H1 (cell line): ENCODE results near the gene ADGRE2. TPM values are rescaled to one million over a fixed set of nuclear protein-coding genes. Genes with fewer than 3 reads are reported as not detected.

Experiments
- CTCF ChIA-PET: fragments of 300-600 bp; sonication (Branson Sonifier 250); formaldehyde crosslinking; loops from one replicate; lab custom pipeline; 2021; ENCODE audit not compliant: partially characterized antibody; lab: Charles Lee
- POLR2A ChIA-PET: fragments of 300-600 bp; sonication (Branson Sonifier 250); formaldehyde crosslinking; loops from one replicate; lab custom pipeline; 2021; ENCODE audit warnings: inconsistent platforms; ENCODE audit not compliant: partially characterized antibody; lab: Charles Lee
- DNase-seq, 2 experiments: peaks; one replicate each; pipeline versions ENCODE4 v3.0.0 to v3.0.0-alpha.2; 2010 to 2022; ENCODE audit warnings: low spot score in 2 of 2, low read depth in 1 of 2, mixed read lengths in 1 of 2
- FAIRE-seq: peaks from 2 replicates; lab custom pipeline; 2011; peaks lifted over from hg19 to GRCh38; lab: Jason Lieb, UNC
- H2AFZ ChIP-seq: 2 replicates; pipeline ENCODE4 v1.8.1; 2012; ENCODE audit warnings: low read length, inconsistent platforms
- H2AK5ac ChIP-seq: 2 replicates; pipeline ENCODE4 v1.6.1; 2013; ENCODE audit warnings: low read depth, low read length
- H2BK120ac ChIP-seq: replicated peaks from 2 replicates; pipeline ENCODE3; 2013; ENCODE audit warnings: low read depth, low read length, inconsistent platforms
- H2BK12ac ChIP-seq: 2 replicates; pipeline ENCODE4 v1.6.1; 2013; ENCODE audit warnings: low read depth, low read length
- H2BK15ac ChIP-seq: 2 replicates; pipeline ENCODE4 v1.6.1; 2013; ENCODE audit warnings: low read length
- H2BK20ac ChIP-seq: 2 replicates; pipeline ENCODE4 v1.6.1; 2013; ENCODE audit warnings: low read length
- H2BK5ac ChIP-seq: 2 replicates; pipeline ENCODE4 v1.6.1; 2013; ENCODE audit warnings: low read depth, low read length
- H3K14ac ChIP-seq: 2 replicates; pipeline ENCODE4 v1.6.1; 2013; ENCODE audit warnings: inconsistent platforms; ENCODE audit not compliant: insufficient read length
- H3K18ac ChIP-seq: 2 replicates; pipeline ENCODE4 v1.6.1; 2013; ENCODE audit warnings: low read length; ENCODE audit errors: extremely low read depth
- H3K23ac ChIP-seq: 2 replicates; pipeline ENCODE4 v1.6.1; 2013; ENCODE audit warnings: inconsistent platforms; ENCODE audit not compliant: insufficient read length
- H3K23me2 ChIP-seq: 2 replicates; pipeline ENCODE4 v1.6.1; 2013; ENCODE audit warnings: low read depth, low read length
- H3K27ac ChIP-seq: 2 replicates; pipeline ENCODE4 v1.6.1; 2011; ENCODE audit warnings: low read depth, low read length, inconsistent platforms
- H3K27me3 ChIP-seq, 4 experiments: replicated peaks in 1 of 4; 1 replicate in 1 of 4; 2 replicates in 3 of 4; pipeline versions ENCODE4 v1.6.1 to v1.8.1; 2011 to 2013; ENCODE audit warnings: low read length in 3 of 4, mild to moderate bottlenecking in 3 of 4, inconsistent platforms in 2 of 4, mixed read lengths in 2 of 4, moderate library complexity in 1 of 4; ENCODE audit not compliant: control insufficient read depth in 3 of 4, insufficient read depth in 3 of 4; ENCODE audit errors: extremely low read depth in 1 of 4
- H3K36me3 ChIP-seq, 4 experiments: 2 replicates each; pipeline versions ENCODE4 v1.6.1 to v1.8.1; 2011 to 2013; ENCODE audit warnings: mild to moderate bottlenecking in 4 of 4, low read length in 3 of 4, moderate library complexity in 2 of 4, control low read depth in 1 of 4, inconsistent platforms in 1 of 4; ENCODE audit not compliant: insufficient read depth in 4 of 4, control insufficient read depth in 2 of 4
- H3K4ac ChIP-seq: replicated peaks from 2 replicates; pipeline ENCODE3; 2013; ENCODE audit warnings: low read length, low read depth, mixed read lengths, inconsistent platforms; ENCODE audit not compliant: insufficient read length
- H3K4me1 ChIP-seq, 4 experiments: replicated peaks in 1 of 4; 1 replicate in 1 of 4; 2 replicates in 3 of 4; pipeline versions ENCODE4 v1.6.1 to v1.8.1; 2011 to 2013; ENCODE audit warnings: low read length in 3 of 4, inconsistent platforms in 2 of 4, mixed read lengths in 1 of 4; ENCODE audit not compliant: insufficient read depth in 4 of 4, control insufficient read depth in 3 of 4
- H3K4me2 ChIP-seq, 2 experiments: 2 replicates each; pipeline versions ENCODE4 v1.6.1 to v1.8.1; 2011 to 2013; ENCODE audit warnings: low read depth in 2 of 2, low read length in 2 of 2, control low read depth in 1 of 2, inconsistent platforms in 1 of 2, mild to moderate bottlenecking in 1 of 2; ENCODE audit not compliant: insufficient read depth in 1 of 2
- H3K4me3 ChIP-seq, 4 experiments: fragments of 200-600, 300-600 bp in 1 of 4; sonication (generic), shearing (Covaris generic), sonication (Bioruptor Twin) in 1 of 4; 2 replicates each; pipeline versions ENCODE4 v1.5.1 to v1.8.1; 2011 to 2016; ENCODE audit warnings: low read length in 4 of 4, low read depth in 3 of 4, control low read depth in 2 of 4, inconsistent platforms in 2 of 4, mild to moderate bottlenecking in 2 of 4, mixed read lengths in 1 of 4, moderate library complexity in 1 of 4; ENCODE audit not compliant: insufficient read depth in 2 of 4; ENCODE audit errors: extremely low read depth in 1 of 4
- H3K56ac ChIP-seq: replicated peaks from 2 replicates; pipeline ENCODE3; 2013; ENCODE audit warnings: low read depth, mild to moderate bottlenecking, mixed read lengths, low read length, inconsistent platforms; ENCODE audit not compliant: insufficient read length
- H3K79me1 ChIP-seq: 2 replicates; pipeline ENCODE4 v1.6.1; 2013; ENCODE audit warnings: low read depth, low read length, control low read depth
- H3K79me2 ChIP-seq, 2 experiments: 2 replicates each; pipeline versions ENCODE4 v1.6.1 to v1.8.1; 2012 to 2013; ENCODE audit warnings: low read length in 2 of 2, mild to moderate bottlenecking in 2 of 2, inconsistent platforms in 1 of 2; ENCODE audit not compliant: insufficient read depth in 2 of 2, control insufficient read depth in 1 of 2
- H3K9ac ChIP-seq, 4 experiments: replicated peaks in 1 of 4; 1 replicate in 1 of 4; 2 replicates in 3 of 4; pipeline versions ENCODE4 v1.6.1 to v1.8.1; 2011 to 2013; ENCODE audit warnings: low read depth in 3 of 4, low read length in 3 of 4, control low read depth in 2 of 4, mild to moderate bottlenecking in 2 of 4, moderate library complexity in 2 of 4, inconsistent platforms in 1 of 4; ENCODE audit errors: extremely low read depth in 1 of 4
- H3K9me3 ChIP-seq, 2 experiments: 2 replicates each; pipeline versions ENCODE4 v1.6.1 to v1.8.1; 2012 to 2013; ENCODE audit warnings: mild to moderate bottlenecking in 2 of 2, moderate library complexity in 2 of 2, control low read depth in 1 of 2, inconsistent platforms in 1 of 2, low read depth in 1 of 2, low read length in 1 of 2, mixed read lengths in 1 of 2; ENCODE audit not compliant: insufficient read depth in 2 of 2
- H4K20me1 ChIP-seq, 2 experiments: replicated peaks in 1 of 2; 2 replicates each; pipeline versions ENCODE3 to v1.8.1; 2011 to 2013; ENCODE audit warnings: inconsistent platforms in 2 of 2, low read length in 2 of 2, mild to moderate bottlenecking in 1 of 2; ENCODE audit not compliant: insufficient read depth in 2 of 2, control insufficient read depth in 1 of 2
- H4K5ac ChIP-seq: 2 replicates; pipeline ENCODE4 v1.6.1; 2013; ENCODE audit warnings: low read length, low read depth, mixed read lengths, inconsistent platforms; ENCODE audit not compliant: insufficient read length
- H4K8ac ChIP-seq: 2 replicates; pipeline ENCODE4 v1.8.0; 2013; ENCODE audit warnings: mild to moderate bottlenecking, moderate library complexity, low read length, inconsistent platforms; ENCODE audit not compliant: insufficient read depth; ENCODE audit errors: extremely low read depth
- H4K91ac ChIP-seq: replicated peaks from 2 replicates; pipeline ENCODE3; 2013; ENCODE audit warnings: low read length, mixed read lengths, inconsistent platforms; ENCODE audit not compliant: insufficient read length
- ASH2L ChIP-seq: fragments of 200-600, 300-600 bp; sonication (generic); IDR thresholded peaks from one replicate; pipeline ENCODE4 v1.7.1; 2017; ENCODE audit warnings: low read length
- BRCA1 ChIP-seq: IDR thresholded peaks from 2 replicates; pipeline ENCODE4 v1.6.1; 2012; ENCODE audit warnings: low read depth, low read length, improper control_type of control experiment
- NRF1 ChIP-seq: IDR thresholded peaks from 2 replicates; pipeline ENCODE4 v1.6.1; 2011; ENCODE audit warnings: mild to moderate bottlenecking, low read depth, low read length, improper control_type of control experiment
- POLR2A ChIP-seq, 2 experiments: IDR thresholded peaks; 1 replicate in 1 of 2; 2 replicates in 1 of 2; pipeline ENCODE4 v1.6.1; 2011; ENCODE audit warnings: low read depth in 2 of 2, low read length in 2 of 2, mild to moderate bottlenecking in 2 of 2; ENCODE audit errors: control extremely low read depth in 1 of 2
- POLR2AphosphoS5 ChIP-seq: IDR thresholded peaks from 2 replicates; pipeline ENCODE4 v1.6.1; 2011; ENCODE audit warnings: low read depth, low read length
- SIN3A ChIP-seq, 2 experiments: IDR thresholded peaks in 1 of 2; conservative IDR thresholded peaks in 1 of 2; 2 replicates each; pipeline ENCODE4 v1.6.1; 2011 to 2012; ENCODE audit warnings: low read length in 2 of 2, improper control_type of control experiment in 1 of 2, low read depth in 1 of 2, mild to moderate bottlenecking in 1 of 2
- SIX5 ChIP-seq: IDR thresholded peaks from 2 replicates; pipeline ENCODE4 v1.6.1; 2011; ENCODE audit warnings: mild to moderate bottlenecking, low read depth, low read length
- SUZ12 ChIP-seq: fragments of 200-600 bp; sonication (generic); IDR thresholded peaks from 2 replicates; pipeline ENCODE4 v1.6.1; 2012; ENCODE audit warnings: mild to moderate bottlenecking, inconsistent platforms, low read length, moderate library complexity, mixed read lengths
- TEAD4 ChIP-seq: IDR thresholded peaks from 2 replicates; pipeline ENCODE4 v1.6.1; 2012; ENCODE audit warnings: low read depth, low read length, inconsistent platforms, mixed read lengths
- USF2 ChIP-seq: IDR thresholded peaks from 2 replicates; pipeline ENCODE4 v1.6.1; 2011; ENCODE audit warnings: low read length, improper control_type of control experiment
- WGBS, 2 experiments: shearing (Covaris generic) in 1 of 2; methylation state at CpG; one replicate each; pipeline versions ENCODE4 v1.1.6 to v1.1.7; 2013 to 2015; ENCODE audit warnings: low lambda C conversion rate in 2 of 2, mixed read lengths in 2 of 2, inconsistent platforms in 1 of 2, low coverage in 1 of 2, missing lambda C conversion rate in 1 of 2; ENCODE audit not compliant: insufficient replicate concordance in 2 of 2, insufficient coverage in 1 of 2, insufficient read length in 1 of 2; ENCODE audit errors: extremely low coverage in 1 of 2, missing lambda C conversion rate in 1 of 2; 5-methylcytosine and 5-hydroxymethylcytosine counted together
- polyA plus RNA-seq, 7 experiments: library from polyadenylated mRNA; depleted of rRNA in 3 of 7; stranded (reverse) in 5 of 7; unstranded in 2 of 7; fragments of >200 nt in 5 of 7; fragments of 200-250 nt in 2 of 7; gene quantifications; 1 replicate in 5 of 7; 2 replicates in 1 of 7; 4 replicates in 1 of 7; pipeline versions ENCODE4 v1.2.1 to v1.2.3, GENCODE V29; 2011 to 2013; ENCODE audit warnings: missing spikeins in 2 of 7, mixed read lengths in 2 of 7
- total RNA-seq: library from RNA; stranded (reverse); fragmentation: NEBNext Ultra II Directional; extraction: Animal tissue kit (Norgen Biotek cat#: 25700); gene quantifications from 2 replicates; pipeline ENCODE4 v1.2.1, GENCODE V29; 2021

ADGRE2 gene
- total and polyA plus RNA-seq, 2 of the 8 experiments (the other 6 are each of a cell fraction or from before 2014, with no cell fraction given) = 2.0 to 4.5 TPM

GRCh38 chr19:14769201-14769600 is 9.2 kb downstream of the ADGRE2 start:
- Histone ChIP-seq H3K23me2 (0 out of 2 replicates have a peak, but pooled peaks cover 3% of the 10 kb centered on the region), H2BK12ac (no peak overlapping the region), H3K79me2 (no peaks in the 10 kb centered on the region), H2BK5ac (no peak overlapping the region), H4K20me1 (peaks cover 0 to 2% of the 10 kb centered on the region in 2 experiments), H3K79me1 (no peaks in the 10 kb centered on the region), H4K5ac (no peak overlapping the region), H3K23ac (no peak overlapping the region), H2AK5ac (no peak overlapping the region), H2BK20ac (no peak overlapping the region), H3K4ac (no peak overlapping the region), H3K18ac (no peak overlapping the region), H4K8ac (no peak overlapping the region), H3K56ac (no peak overlapping the region), H3K9me3 (no peaks in the 10 kb centered on the region), H3K4me3 (no peak overlapping the region), H3K9ac (no peak overlapping the region), H3K27me3 (no peaks in the 10 kb centered on the region), H3K14ac (no peak overlapping the region), H3K36me3 (peaks cover 0 to 13% (median 4%) of the 10 kb centered on the region in 4 experiments; a peak in 1 of 8 replicates), H3K4me1 (no peaks in the 10 kb centered on the region), H4K91ac (no peak overlapping the region), H3K4me2 (no peak overlapping the region), H2BK120ac (no peak overlapping the region), H3K27ac (no peak overlapping the region), H2AFZ (no peak overlapping the region), H2BK15ac (no peak overlapping the region)
- DNase-seq (no peak), FAIRE-seq (no peak)
- 90% methylated on average over 5 of the region's 5 CpGs; no CpG with 5 or more reads in 1 of the 2 experiments for WGBS, 2 experiments
- POLR2A ChIA-PET = interaction anchor here (0.7 to 1.6 kb wide), 3 partner anchors 9 to 69 kb away, joined by 3 to 8 read pairs (median 3); no protein-coding TSS in a partner anchor
- CTCF ChIA-PET = interaction anchor here (0.6 to 1.1 kb wide), 3 partner anchors 17 to 385 kb away, joined by 3 to 4 read pairs (median 3); no protein-coding TSS in a partner anchor
- TF ChIP-seq SUZ12 (no peak), BRCA1 (no peak), SIX5 (no peak), NRF1 (no peak), POLR2AphosphoS5 (no peak), USF2 (no peak), SIN3A (conservative IDR thresholded peaks at IDR 0.05 in 1 of 2, IDR thresholded peaks at IDR 0.05 in 1 of 2; ENCODE audit: low read depth in 1 of 2, low read length in 2 of 2) (no peak), POLR2A (IDR thresholded peaks at IDR 0.05; ENCODE audit: control extremely low read depth in 1 of 2, low read depth in 2 of 2, low read length in 2 of 2) (no peak), ASH2L (no peak), TEAD4 (no peak)
